Suprapubic skin (tissue), 3 donors: ENCODE data around the gene FCER2.

Experiments
- CTCF ChIP-seq, 2 donors: fragments of 200-600 bp in 1 of 2; fragments of 450-650 bp in 1 of 2; sonication (generic) in 1 of 2; IDR thresholded peaks; one replicate each; pipeline ENCODE4 v1.5.1; 2016 to 2019; ENCODE audit warnings: antibody characterized with exemption in 2 of 2, mild to moderate bottlenecking in 1 of 2, moderate library complexity in 1 of 2
- POLR2A ChIP-seq, 2 donors: fragments of 450-650 bp; IDR thresholded peaks; one replicate each; pipeline ENCODE4 v1.6.1; 2017; ENCODE audit warnings: antibody characterized with exemption in 2 of 2, mild to moderate bottlenecking in 2 of 2, moderate library complexity in 2 of 2

- TF ChIP-seq POLR2A (IDR thresholded peaks at IDR 0.05): no peak
- no peak for TF ChIP-seq CTCF (IDR thresholded peaks at IDR 0.05)
Observed at GRCh38 chr19:7731218-7731595, 29.3 kb upstream of the FCER2 start.
